Measurements from ENCODE around the gene ZNF511.

- TF ChIP-seq MYC (IDR thresholded peaks at IDR 0.05; ENCODE audit: low read depth, low read length) (no peak), POLR2A (IDR thresholded peaks at IDR 0.05; ENCODE audit: extremely low read depth, insufficient read length) (no peak)
Measured at GRCh38 chr10:133359972-133360610, 51.4 kb downstream of the ZNF511 start.

Measured in NB4 (cell line).